Kidney (tissue), 14 donors: ENCODE measurements around the gene OR4C45. TPM values are rescaled to one million over a fixed set of nuclear protein-coding genes. Genes with fewer than 3 reads are reported as not detected.
"Not testable (repeated sequence)": the region's sequence is repeated elsewhere in the genome, so short reads cannot be mapped to it uniquely, and the experiment has no call there.

ENCODE experiments used
- DNase-seq, 5 donors: peaks; one replicate each; pipeline ENCODE4 v3.0.0-alpha.2; 2013 to 2020
- FAIRE-seq: peaks from 2 replicates; lab custom pipeline; 2012; peaks lifted over from hg19 to GRCh38; lab: Jason Lieb, UNC
- H3K27ac ChIP-seq, 2 donors: one replicate each; pipeline ENCODE4 v1.7.0; 2013; ENCODE audit warnings: low read depth in 2 of 2, low read length in 2 of 2, inconsistent platforms in 1 of 2
- H3K27me3 ChIP-seq: one replicate; pipeline ENCODE4 v1.7.1; 2013; ENCODE audit warnings: low read length, inconsistent platforms; ENCODE audit not compliant: control insufficient read depth, insufficient read depth
- H3K36me3 ChIP-seq, 3 donors: one replicate each; pipeline versions ENCODE4 v1.7.0 to v1.7.1; 2013; ENCODE audit warnings: low read length in 3 of 3, control low read depth in 1 of 3, inconsistent platforms in 1 of 3; ENCODE audit not compliant: insufficient read depth in 3 of 3, control insufficient read depth in 2 of 3
- H3K4me1 ChIP-seq, 3 donors: one replicate each; pipeline versions ENCODE4 v1.7.0 to v1.7.1; 2013; ENCODE audit warnings: low read length in 3 of 3, inconsistent platforms in 1 of 3, low read depth in 1 of 3; ENCODE audit not compliant: control insufficient read depth in 2 of 3, insufficient read depth in 2 of 3
- H3K4me3 ChIP-seq, 3 donors: one replicate each; pipeline versions ENCODE4 v1.7.0 to v1.8.1; 2013; ENCODE audit warnings: low read length in 3 of 3, control low read depth in 1 of 3, inconsistent platforms in 1 of 3
- H3K9ac ChIP-seq, 3 donors: one replicate each; pipeline versions ENCODE4 v1.7.0 to v1.7.1; 2013; ENCODE audit warnings: low read length in 3 of 3, control low read depth in 1 of 3, inconsistent platforms in 1 of 3
- H3K9me3 ChIP-seq, 3 donors: one replicate each; pipeline versions ENCODE4 v1.7.0 to v1.7.1; 2013; ENCODE audit warnings: low read length in 3 of 3, control low read depth in 1 of 3, inconsistent platforms in 1 of 3; ENCODE audit not compliant: control insufficient read depth in 2 of 3, insufficient read depth in 1 of 3
- CTCF ChIP-seq: IDR thresholded peaks from 3 replicates; pipeline ENCODE4 v1.5.1; 2012; ENCODE audit warnings: mild to moderate bottlenecking, moderate library complexity, borderline replicate concordance; ENCODE audit not compliant: insufficient read depth; ENCODE audit errors: extremely low read depth
- intact Hi-C: fragments of 100-400 bp; cut with DNase I; formaldehyde crosslinking; loops from one replicate; pipeline ENCODE4 v1.11.1; 2022
- polyA plus RNA-seq: library from polyadenylated mRNA; stranded (reverse); fragments of 350-450 nt; fragmentation: Illumina TruSeq; extraction: RNeasy Lipid Tissue Mini Kit (QIAGEN cat#74804); gene quantifications from one replicate; pipeline ENCODE4 v1.2.3, GENCODE V29; 2014; ENCODE audit warnings: low read depth, low replicate concordance; ENCODE audit not compliant: insufficient read depth
- total RNA-seq: library from RNA; stranded (reverse); fragmentation: NEBNext Ultra II Directional; extraction: Animal tissue kit (Norgen Biotek cat#: 25700); gene quantifications from one replicate; pipeline ENCODE4 v1.2.1, GENCODE V29; 2021
- donor health status: control.
- donor health status: control.
- donor health status: control.
- donor health status: control.
- donor health status: control.
- donor health status: DM: yes; HTN: yes; CAD: no.
- donor health status: Normal renal cell carcinoma (clear cell type).

The OR4C45 gene
- total and polyA plus RNA-seq, 2 donors from 2014 or later, result not detected

GRCh38 chr11:50074161-50074560 is 41.5 kb downstream of the OR4C45 start:
- FAIRE-seq (no peak), DNase-seq (no peak)
- intact Hi-C loops, result no loop called here
- no peak for TF ChIP-seq CTCF
- Histone ChIP-seq H3K9ac (no peak overlapping the region), H3K27me3 (no peaks in the 10 kb centered on the region), H3K4me3 (no peak overlapping the region), H3K27ac (no peak overlapping the region), H3K36me3 (no peaks in the 10 kb centered on the region), H3K9me3 (peaks cover 0 to 4% (median 2%) of the 10 kb centered on the region in 3 donors), H3K4me1 (no peaks in the 10 kb centered on the region)

- Histone ChIP-seq H3K27ac (no peak overlapping the region), H3K4me3 (no peak overlapping the region), H3K9me3 (peaks cover 0 to 4% (median 2%) of the 10 kb centered on the region in 3 donors), H3K27me3 (no peaks in the 10 kb centered on the region), H3K36me3 (no peaks in the 10 kb centered on the region), H3K9ac (no peak overlapping the region), H3K4me1 (no peaks in the 10 kb centered on the region)
- TF ChIP-seq CTCF, result no peak
- intact Hi-C loops, result no loop called here
- no peak for FAIRE-seq
- DNase-seq, result no peak
Measured at GRCh38 chr11:50075856-50076255, 43.2 kb downstream of the OR4C45 start.

- TF ChIP-seq CTCF, result no peak
- H3K36me3 ChIP-seq, result no peaks in the 10 kb centered on the region
- no peak for FAIRE-seq
Measured at GRCh38 chr11:50077526-50077925, 44.9 kb downstream of the OR4C45 start.

GRCh38 chr11:50078001-50078400 is 45.3 kb downstream of the OR4C45 start:
- intact Hi-C loops, result no loop called here
- no peaks in the 10 kb centered on the region for H3K36me3 ChIP-seq
- DNase-seq, result no peak

More at GRCh38 chr11:50077526-50077925, 44.9 kb downstream of the OR4C45 start:
- DNase-seq, result no peak
- Histone ChIP-seq H3K9me3 (peaks cover 0 to 4% (median 2%) of the 10 kb centered on the region in 3 donors), H3K27me3 (no peaks in the 10 kb centered on the region), H3K27ac (no peak overlapping the region), H3K4me1 (no peaks in the 10 kb centered on the region), H3K9ac (no peak overlapping the region), H3K4me3 (no peak overlapping the region)
- intact Hi-C loops, result no loop called here

GRCh38 chr11:50078946-50079345 is 46.3 kb downstream of the OR4C45 start:
- H3K9ac ChIP-seq, H3K4me3 ChIP-seq, H3K27ac ChIP-seq, H3K9me3 ChIP-seq, H3K36me3 ChIP-seq, H3K27me3 ChIP-seq, intact Hi-C loops, DNase-seq, FAIRE-seq, H3K4me1 ChIP-seq: not testable (repeated sequence)

More at GRCh38 chr11:50078001-50078400, 45.3 kb downstream of the OR4C45 start:
- H3K9me3 ChIP-seq, result peaks cover 0 to 4% (median 2%) of the 10 kb centered on the region in 3 donors
- H3K27ac ChIP-seq, result no peak overlapping the region
- no peak for TF ChIP-seq CTCF
- FAIRE-seq, result no peak
- no peak overlapping the region for H3K9ac ChIP-seq
- H3K27me3 ChIP-seq, result no peaks in the 10 kb centered on the region
- no peak overlapping the region for H3K4me3 ChIP-seq
- no peaks in the 10 kb centered on the region for H3K4me1 ChIP-seq
